ENCODE data around the gene MIA.
A peak's percentile ranks its signal among the peaks of the same experiment; 100 is the strongest.
"Not testable (repeated sequence)": the region's sequence is repeated elsewhere in the genome, so short reads cannot be mapped to it uniquely, and the experiment has no call there.

MIA gene

GRCh38 chr19:40774916-40775631, at the start of gene MIA:
Gene MIA (plus strand): TSS chr19:40775521. CDS start chr19:40775543, 22 bp downstream.
- DNase-seq, result no peak

- DNase-seq, result no peak
These were observed 49.0 kb upstream of the MIA start for GRCh38 chr19:40726279-40726678.

- not testable (repeated sequence) for DNase-seq
These were observed 45.3 kb upstream of the MIA start for GRCh38 chr19:40730065-40730464.

DNA sequence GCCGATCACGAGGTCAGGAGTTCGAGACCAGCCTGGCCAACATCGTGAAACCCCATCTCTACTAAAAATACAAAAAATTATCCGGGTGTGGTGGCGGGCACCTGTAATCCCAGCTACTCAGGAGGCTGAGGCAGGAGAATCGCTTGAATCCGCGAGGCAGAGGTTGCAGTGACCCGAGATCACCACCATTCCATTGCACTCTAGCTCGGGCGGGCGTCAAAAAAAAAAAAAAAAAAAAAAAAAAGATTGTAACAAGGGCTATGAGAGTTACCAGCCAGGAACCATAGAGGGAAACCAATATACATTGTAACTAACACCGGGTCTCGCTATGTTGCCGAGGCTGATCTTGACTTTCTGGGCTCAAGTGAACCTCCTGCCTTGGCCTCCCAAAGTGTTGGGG, 43.0 kb upstream of the MIA start:
- not testable (repeated sequence) for DNase-seq

- no peak for DNase-seq
These were observed 42.2 kb upstream of the MIA start for GRCh38 chr19:40733149-40733548.

- DNase-seq, result no peak
These were observed 40.1 kb upstream of the MIA start for GRCh38 chr19:40735013-40735771.

- no peak for DNase-seq
These were observed 38.7 kb upstream of the MIA start for GRCh38 chr19:40736661-40737060.

GRCh38 chr19:40737102-40737644, 38.1 kb upstream of the MIA start:
- no peak for DNase-seq

GRCh38 chr19:40739030-40739839, 36.1 kb upstream of the MIA start:
- no peak for DNase-seq

DNA sequence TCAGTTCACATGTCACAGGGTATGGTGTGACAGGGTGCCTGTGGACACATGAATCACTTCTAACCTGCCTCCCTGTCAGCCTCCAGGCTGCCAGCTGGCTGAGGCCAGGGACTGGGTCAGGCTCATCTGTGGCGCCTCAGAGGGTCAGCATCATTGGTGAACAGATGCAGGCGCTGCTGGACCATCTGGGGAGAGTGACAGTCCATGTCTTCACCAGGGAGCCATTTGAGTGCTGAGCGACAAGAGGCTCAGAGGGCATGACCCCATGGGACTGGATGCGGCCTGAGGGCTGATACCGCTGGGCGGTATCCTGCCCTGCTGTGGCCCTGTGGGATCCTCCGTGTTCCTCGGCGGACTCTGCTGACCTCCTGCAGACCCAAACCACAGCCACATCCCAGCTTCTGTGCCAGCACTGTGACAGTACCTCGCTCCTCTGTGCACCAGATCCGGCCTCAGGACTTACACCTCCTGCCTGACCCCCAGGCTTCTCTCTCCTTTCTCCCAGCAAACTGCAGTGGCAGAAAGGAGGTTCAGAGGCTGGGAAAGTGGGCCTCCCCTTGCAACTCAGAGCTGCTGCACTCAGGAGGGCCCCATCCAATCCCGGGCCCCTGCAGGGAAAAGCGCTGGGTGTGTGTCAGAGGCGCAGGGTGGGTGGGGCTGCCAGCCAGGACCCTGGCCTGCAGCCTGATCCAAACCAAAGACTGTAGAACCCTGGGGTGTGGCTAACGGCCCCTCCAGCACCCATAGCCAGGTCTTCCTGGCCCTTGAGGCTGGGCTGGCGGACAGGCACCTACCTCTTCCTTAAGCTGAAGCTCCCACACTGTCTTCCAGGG, 35.2 kb upstream of the MIA start:
- DNase-seq, result no peak

DNA sequence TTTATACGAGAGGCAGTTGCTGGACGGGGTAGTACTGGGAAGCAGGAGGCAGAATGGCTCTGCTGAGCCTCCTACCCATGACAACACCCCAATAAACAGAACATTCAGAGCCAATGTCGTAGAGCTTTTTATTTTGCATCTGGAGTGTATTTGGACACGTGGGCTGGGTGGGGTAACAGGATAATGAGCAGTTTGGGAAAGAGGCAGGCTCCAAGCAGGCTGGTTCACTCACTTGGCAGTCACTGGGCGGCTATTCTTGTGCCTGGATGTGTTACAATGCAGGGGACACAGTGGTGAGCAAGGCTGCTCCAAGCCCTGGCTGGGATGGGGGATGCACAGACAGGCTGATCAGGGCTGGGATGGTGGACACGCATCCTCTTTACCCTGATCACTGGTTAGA, 34.6 kb upstream of the MIA start:
- DNase-seq, result no peak

DNA sequence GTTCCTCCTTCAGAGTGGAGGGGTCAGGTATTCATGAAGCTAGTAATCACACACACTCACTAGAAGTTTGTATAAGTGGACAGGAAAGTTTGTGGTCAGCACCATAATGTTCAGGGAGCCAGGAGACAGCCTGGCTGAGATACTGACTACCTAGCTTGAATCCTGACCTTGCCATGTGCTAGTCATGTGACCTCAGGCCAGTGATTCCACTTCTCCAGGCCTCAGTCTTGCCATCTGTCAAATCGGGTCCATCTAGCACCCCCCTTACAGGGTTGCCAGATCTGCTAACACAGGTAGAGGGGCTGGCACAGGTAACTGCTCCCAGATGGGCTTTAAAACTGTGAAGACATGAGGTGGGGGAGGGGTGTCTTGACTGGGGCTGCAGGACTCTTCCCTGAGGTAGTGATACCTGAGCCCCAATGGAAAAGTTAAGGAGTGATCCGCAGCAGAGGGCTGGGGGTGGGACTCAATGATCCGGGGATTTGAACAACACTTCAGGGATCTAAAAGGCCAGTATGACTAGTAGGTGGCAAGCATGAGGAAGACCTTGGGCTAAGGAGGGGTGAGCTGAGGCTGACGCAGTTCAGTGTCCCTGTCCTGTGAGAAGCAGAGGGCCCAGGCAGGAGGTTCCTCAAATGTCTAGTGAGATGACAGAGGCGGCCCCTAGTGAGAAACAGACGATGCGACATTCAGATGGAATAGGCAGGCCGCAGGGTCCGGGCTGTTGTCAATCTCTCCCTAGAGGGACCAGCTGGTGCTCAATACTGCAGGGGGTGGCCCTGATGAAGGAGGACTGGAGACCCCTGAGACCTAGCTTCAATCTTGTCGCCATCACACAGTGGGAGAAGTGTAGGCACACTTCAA, 33.6 kb upstream of the MIA start:
- DNase-seq, result no peak

- no peak for DNase-seq
These were observed 32.8 kb upstream of the MIA start for GRCh38 chr19:40742477-40742876.

DNA sequence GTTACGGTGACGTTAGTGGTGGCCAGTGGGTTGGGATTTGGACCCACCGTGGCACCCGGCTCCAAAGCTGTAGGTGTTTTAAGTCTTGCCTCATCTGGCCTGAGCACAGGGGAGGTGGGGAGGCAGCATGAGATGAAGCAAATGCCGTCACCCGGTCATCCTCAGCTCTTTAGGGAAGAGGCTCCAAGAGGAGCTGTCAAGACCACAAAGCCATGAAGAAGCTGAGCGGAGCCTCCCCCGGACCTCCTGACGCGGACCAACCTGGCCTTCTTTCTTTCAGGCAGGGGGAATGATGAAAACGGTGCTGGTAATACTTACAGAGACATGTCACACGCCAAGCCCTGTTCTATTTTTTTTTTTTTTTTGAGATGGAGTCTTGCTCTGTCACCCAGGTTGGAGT, 32.4 kb upstream of the MIA start:
- no peak for DNase-seq

GRCh38 chr19:40743926-40744325, 31.4 kb upstream of the MIA start:
- no peak for DNase-seq

- no peak for DNase-seq
These were observed 30.5 kb upstream of the MIA start for GRCh38 chr19:40744554-40745401.

DNA sequence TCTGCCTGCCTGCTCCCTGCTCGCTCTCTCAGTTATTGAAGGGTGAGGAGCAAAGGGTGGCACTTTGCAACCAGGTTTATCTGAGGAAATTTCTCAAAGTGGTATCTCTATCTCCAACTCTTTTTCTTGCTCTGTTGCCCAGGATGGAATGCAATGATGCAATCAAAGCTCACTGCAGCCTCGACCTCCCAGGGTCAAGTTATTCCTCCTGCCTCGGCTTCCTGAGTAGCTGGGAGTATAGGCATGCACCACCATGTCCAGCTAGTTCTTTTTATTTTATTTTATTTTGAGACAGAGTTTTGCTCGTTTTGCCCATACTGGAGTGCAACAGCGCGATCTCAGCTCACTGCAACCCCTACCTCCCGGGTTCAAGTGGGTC, 29.9 kb upstream of the MIA start:
- DNase-seq, result no peak

DNA sequence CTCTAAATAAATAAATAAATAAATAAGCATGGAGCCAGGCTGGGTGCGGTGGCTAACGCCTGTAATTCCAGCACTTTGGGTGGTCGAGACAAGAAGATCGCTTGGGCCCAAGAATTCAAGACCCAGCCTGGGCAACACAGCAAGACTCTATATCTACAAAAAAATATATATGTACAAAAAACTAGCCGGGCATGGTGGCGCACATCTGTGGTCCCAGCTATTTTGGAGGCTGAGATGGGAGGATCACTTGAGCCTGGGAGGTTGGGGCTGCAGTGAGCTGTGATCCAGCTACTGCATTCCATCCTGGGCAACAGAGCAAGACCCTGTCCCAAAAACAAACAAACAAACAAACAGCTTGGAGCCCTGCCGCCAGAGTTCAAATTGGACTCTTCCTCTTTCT, 27.8 kb upstream of the MIA start:
- no peak for DNase-seq

DNA sequence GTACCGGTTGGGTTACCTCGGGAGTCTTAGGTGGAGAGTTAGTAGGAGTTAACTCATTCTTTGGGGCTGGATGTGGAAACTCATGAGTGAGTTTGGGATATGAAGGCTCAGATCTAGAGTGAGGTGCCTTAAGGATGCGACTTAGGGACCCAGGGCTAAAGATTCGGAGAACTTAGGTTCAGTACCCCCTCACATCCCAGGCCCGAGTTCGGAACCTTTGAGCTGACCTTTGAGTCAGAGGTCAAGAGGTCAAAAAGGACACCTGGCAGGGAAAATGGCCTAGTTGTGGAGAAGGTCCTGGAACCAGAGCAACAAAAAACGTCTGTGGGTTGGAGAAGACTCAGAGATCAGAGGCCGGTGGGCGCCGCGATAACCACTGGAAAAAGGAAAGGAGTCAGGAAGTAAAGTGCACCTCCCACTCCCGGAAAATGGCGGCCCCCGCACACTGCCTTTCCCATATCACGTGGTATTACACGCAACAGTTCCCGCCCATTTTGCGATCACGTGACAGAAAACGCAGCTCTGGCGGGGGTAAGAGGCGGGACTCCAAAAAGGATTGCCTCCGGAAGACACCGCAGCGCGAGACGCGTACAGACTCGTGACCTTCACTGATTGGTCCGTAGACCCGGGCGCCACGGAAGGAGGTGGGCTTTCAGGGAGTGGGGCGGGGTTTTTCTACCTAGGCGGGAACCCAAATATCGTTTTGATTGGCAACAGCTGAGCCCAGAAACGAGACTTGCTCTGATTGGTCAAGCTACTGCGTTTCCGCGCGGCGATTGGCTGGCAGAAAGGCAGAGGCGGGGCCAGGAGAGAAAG, 25.1 kb upstream of the MIA start, which contains the start of gene ACTMAP:
Gene ACTMAP (minus strand): TSS at position 420 of the 816 bp plus-strand sequence. CDS start 674 bp downstream, outside the sequence.
- DNase-seq, result peak; percentile 93 to 100 (median 99)
